Breast epithelium (tissue), 3 donors: ENCODE results near the gene ENPP6.

Experiments used
- POLR2A ChIP-seq: fragments of 450-650 bp; IDR thresholded peaks from one replicate; pipeline ENCODE4 v1.6.1; 2016; ENCODE audit warnings: antibody characterized with exemption, mild to moderate bottlenecking, moderate library complexity
- POLR2AphosphoS5 ChIP-seq, 3 donors: sonication (generic); formaldehyde crosslinking; IDR thresholded peaks; one replicate each; pipeline ENCODE4 v1.6.1; 2017; ENCODE audit warnings: antibody characterized with exemption in 3 of 3
- TF ChIP-seq, protein P1 (sequence below), 3 donors: fragments of 450-650 bp; IDR thresholded peaks; one replicate each; pipeline ENCODE4 v1.5.1; 2016 to 2017; ENCODE audit warnings: antibody characterized with exemption in 3 of 3, mild to moderate bottlenecking in 3 of 3, moderate library complexity in 3 of 3

DNA sequence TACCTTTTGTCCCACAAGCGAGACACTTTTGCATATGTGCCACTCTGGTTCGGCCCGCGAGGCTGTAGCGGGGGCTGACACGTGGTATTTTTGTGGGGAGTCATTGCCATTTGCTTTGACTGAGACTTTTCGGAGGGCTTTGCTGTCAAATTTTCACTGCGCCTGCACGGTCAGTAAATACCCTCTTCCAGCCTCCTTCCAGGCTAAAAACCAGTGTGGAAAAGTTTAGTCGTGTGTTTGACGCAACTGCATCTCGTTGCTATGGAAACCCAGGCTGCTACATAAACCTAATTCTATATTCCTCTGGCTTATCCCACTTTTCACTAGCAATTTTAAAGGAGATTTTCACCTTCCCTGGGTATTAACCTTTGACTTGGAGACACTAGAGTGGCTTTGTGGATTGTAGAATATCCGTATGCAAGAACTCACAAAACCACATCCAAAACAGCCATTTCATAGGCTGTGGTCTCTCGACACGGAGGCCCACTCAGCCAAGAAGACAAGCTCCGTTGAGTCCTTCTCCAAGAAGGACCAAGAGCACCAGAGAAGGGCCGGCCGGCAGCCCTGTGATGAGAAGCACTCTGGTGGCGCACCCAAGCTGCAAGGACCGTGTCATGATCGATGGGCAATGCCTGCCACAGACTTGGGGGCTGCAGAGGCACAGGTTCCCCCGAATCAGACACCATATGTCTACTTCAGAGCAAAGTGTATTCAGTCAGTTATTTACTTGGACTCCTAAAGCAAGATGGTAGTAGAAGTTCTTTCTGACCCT lies 38.4 kb upstream of the ENPP6 start:
- no peak for TF ChIP-seq POLR2A
- TF ChIP-seq, protein P1, sequence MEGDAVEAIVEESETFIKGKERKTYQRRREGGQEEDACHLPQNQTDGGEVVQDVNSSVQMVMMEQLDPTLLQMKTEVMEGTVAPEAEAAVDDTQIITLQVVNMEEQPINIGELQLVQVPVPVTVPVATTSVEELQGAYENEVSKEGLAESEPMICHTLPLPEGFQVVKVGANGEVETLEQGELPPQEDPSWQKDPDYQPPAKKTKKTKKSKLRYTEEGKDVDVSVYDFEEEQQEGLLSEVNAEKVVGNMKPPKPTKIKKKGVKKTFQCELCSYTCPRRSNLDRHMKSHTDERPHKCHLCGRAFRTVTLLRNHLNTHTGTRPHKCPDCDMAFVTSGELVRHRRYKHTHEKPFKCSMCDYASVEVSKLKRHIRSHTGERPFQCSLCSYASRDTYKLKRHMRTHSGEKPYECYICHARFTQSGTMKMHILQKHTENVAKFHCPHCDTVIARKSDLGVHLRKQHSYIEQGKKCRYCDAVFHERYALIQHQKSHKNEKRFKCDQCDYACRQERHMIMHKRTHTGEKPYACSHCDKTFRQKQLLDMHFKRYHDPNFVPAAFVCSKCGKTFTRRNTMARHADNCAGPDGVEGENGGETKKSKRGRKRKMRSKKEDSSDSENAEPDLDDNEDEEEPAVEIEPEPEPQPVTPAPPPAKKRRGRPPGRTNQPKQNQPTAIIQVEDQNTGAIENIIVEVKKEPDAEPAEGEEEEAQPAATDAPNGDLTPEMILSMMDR (IDR thresholded peaks at IDR 0.05): no peak
- no peak for TF ChIP-seq POLR2AphosphoS5 (IDR thresholded peaks at IDR 0.05)
